ENCODE results near the gene CD300LD. TPM values are rescaled to one million over a fixed set of nuclear protein-coding genes. Genes with fewer than 3 reads are reported as not detected.

The CD300LD gene
- total RNA-seq (2014; rRNA removed; shearing (Covaris generic)) = not detected in 2 replicates
- not detected in 2 replicates for polyA plus RNA-seq (2016; fragmentation: Nextera tagmentation; extraction: Ambion mirVana)
- long read RNA-seq = 0 reads

GRCh38 chr17:74592087-74592990 is at the start of gene CD300LD:
Gene CD300LD, minus strand, starts transcription at chr17:74592283. Its CDS starts 81 bp downstream, at chr17:74592202.
- Histone ChIP-seq H3K4me3 (no peak within 1 kb of the TSS), H3K79me2 (replicated peaks; ENCODE audit: insufficient read depth) (no peaks in the 10 kb centered on the region), H3F3A (replicated peaks; ENCODE audit: low read depth) (no peaks in the 10 kb centered on the region), H3K4me2 (no peak within 1 kb of the TSS), H3K9me2 (ENCODE audit: insufficient read depth) (no peaks in the 10 kb centered on the region), H3K27ac (ENCODE audit: low read depth) (no peak within 1 kb of the TSS), H3K36me3 (ENCODE audit: insufficient read depth) (no peaks in the 10 kb centered on the region), H3K27me3 (ENCODE audit: insufficient read depth) (no peaks in the 10 kb centered on the region), H2AFZ (no peak within 1 kb of the TSS), H4K20me1 (replicated peaks; ENCODE audit: insufficient read depth) (no peaks in the 10 kb centered on the region), H3K4me1 (ENCODE audit: insufficient read depth) (no peaks in the 10 kb centered on the region)
- ATAC-seq = no peak
- Mint-ChIP-seq H3K9me3 (no peaks in the 10 kb centered on the region), H3K36me3 (ENCODE audit: low read depth) (no peaks in the 10 kb centered on the region), H3K27ac (no peak within 1 kb of the TSS), H3K4me3 (no peak within 1 kb of the TSS; the same call in 2 of the 3 replicates), H3K27me3 (ENCODE audit: insufficient read depth, low read depth, poor library complexity) (peaks cover 5% of the 10 kb centered on the region), H3K4me1 (no peaks in the 10 kb centered on the region)
- DNase-seq (ENCODE audit: low spot score) = no peak
- TF ChIP-seq EZH2phosphoT487 (IDR thresholded peaks at IDR 0.05; ENCODE audit: unreplicated experiment) = no peak
- no peak for TF ChIP-seq EZH2 (IDR thresholded peaks at IDR 0.05; ENCODE audit: low read depth, unreplicated experiment)
- TF ChIP-seq POLR2AphosphoS5 (IDR thresholded peaks at IDR 0.05; ENCODE audit: low read depth) = no peak
- TF ChIP-seq ETS1 (IDR thresholded peaks at IDR 0.05) = no peak
- TF ChIP-seq ZNF331 (CRISPR knock-in tag; IDR thresholded peaks at IDR 0.05; ENCODE audit: low read depth) = no peak
- no peak for TF ChIP-seq CREB1 (CRISPR knock-in tag; IDR thresholded peaks at IDR 0.05; ENCODE audit: low read depth)
- no peak for TF ChIP-seq REST (IDR thresholded peaks at IDR 0.05; ENCODE audit: unreplicated experiment)
- TF ChIP-seq ZNF114 (CRISPR knock-in tag; IDR thresholded peaks at IDR 0.05) = no peak

Measured in GM23338 (cell line).